GM13976 (cell line): ENCODE measurements around the gene OR1S2.

Experiments used
- DNase-seq: peaks from one replicate; pipeline ENCODE4 v3.0.0; 2012; ENCODE audit warnings: low spot score
- in situ Hi-C: fragments of 300-500 bp; cut with MboI; formaldehyde crosslinking; loops from one replicate; pipeline ENCODE4 v1.12.0; 2022; ENCODE audit warnings: low sequenced_read_pairs, mixed read lengths, inconsistent platforms; ENCODE audit not compliant: unreplicated experiment
- TF ChIP-seq, protein P1 (sequence below): IDR thresholded peaks from 2 replicates; pipeline ENCODE4 v1.5.1; 2012; ENCODE audit warnings: borderline replicate concordance, mild to moderate bottlenecking; ENCODE audit not compliant: insufficient read depth; ENCODE audit errors: extremely low read depth, missing control alignments, control extremely low read depth

Gene OR1S2

GRCh38 chr11:58195939-58196338 lies 8.0 kb downstream of the OR1S2 start:
- in situ Hi-C loops = no loop called here

DNA sequence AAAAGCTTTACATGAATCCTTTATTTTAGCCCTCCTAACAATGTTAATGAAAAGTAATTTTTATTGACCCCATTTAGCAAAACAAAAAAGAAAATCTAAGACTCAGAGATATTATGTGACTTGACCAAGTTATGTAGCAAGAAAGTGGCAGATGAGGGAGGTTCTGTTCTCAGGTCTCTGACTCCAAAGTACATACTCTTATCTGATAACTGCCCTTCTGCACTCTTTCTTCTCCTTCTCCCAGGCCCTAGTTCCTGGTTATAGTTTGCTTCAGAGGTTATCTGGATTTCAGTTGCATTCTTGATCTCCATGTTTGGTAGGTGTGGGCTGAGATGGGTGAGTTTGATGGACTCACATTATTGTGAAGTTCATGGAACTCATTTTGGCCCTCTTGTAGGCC lies 10.6 kb downstream of the OR1S2 start:
- in situ Hi-C loops = no loop called here
- DNase-seq = no peak
- TF ChIP-seq, protein P1, sequence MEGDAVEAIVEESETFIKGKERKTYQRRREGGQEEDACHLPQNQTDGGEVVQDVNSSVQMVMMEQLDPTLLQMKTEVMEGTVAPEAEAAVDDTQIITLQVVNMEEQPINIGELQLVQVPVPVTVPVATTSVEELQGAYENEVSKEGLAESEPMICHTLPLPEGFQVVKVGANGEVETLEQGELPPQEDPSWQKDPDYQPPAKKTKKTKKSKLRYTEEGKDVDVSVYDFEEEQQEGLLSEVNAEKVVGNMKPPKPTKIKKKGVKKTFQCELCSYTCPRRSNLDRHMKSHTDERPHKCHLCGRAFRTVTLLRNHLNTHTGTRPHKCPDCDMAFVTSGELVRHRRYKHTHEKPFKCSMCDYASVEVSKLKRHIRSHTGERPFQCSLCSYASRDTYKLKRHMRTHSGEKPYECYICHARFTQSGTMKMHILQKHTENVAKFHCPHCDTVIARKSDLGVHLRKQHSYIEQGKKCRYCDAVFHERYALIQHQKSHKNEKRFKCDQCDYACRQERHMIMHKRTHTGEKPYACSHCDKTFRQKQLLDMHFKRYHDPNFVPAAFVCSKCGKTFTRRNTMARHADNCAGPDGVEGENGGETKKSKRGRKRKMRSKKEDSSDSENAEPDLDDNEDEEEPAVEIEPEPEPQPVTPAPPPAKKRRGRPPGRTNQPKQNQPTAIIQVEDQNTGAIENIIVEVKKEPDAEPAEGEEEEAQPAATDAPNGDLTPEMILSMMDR = no peak

More at GRCh38 chr11:58195939-58196338, 8.0 kb downstream of the OR1S2 start:
- DNase-seq = no peak
- TF ChIP-seq, protein P1 = no peak

- TF ChIP-seq, protein P1 = no peak
- no peak for DNase-seq
- in situ Hi-C loops = no loop called here
These were observed 11.7 kb downstream of the OR1S2 start for GRCh38 chr11:58192229-58192628.

DNA sequence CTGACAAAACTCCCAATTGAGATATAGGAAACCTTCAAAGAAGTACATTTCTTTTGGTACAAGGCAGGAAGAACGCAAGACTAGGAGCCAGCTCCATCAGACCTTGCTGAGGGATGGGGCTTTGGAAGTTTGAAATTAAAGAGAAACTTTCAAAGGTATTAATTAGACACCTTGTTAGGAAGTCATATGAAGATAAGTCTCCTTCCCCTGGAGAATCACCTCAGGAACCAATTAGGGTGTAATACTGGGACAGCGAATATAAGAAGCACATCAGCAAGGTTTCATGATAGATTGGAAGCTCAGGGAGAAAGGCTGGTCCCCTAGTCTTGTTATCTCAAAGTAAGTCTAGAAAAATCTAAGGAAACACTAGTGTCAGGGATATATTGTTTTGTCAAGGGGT lies 15.2 kb downstream of the OR1S2 start, which contains the start of gene OR9Q2:
Gene OR9Q2 (plus strand): TSS at position 301 of the 400 bp plus-strand sequence. CDS start 1,421 bp downstream, outside the sequence.
- no peak for DNase-seq
- TF ChIP-seq, protein P1 = no peak
- in situ Hi-C loops = no loop called here

DNA sequence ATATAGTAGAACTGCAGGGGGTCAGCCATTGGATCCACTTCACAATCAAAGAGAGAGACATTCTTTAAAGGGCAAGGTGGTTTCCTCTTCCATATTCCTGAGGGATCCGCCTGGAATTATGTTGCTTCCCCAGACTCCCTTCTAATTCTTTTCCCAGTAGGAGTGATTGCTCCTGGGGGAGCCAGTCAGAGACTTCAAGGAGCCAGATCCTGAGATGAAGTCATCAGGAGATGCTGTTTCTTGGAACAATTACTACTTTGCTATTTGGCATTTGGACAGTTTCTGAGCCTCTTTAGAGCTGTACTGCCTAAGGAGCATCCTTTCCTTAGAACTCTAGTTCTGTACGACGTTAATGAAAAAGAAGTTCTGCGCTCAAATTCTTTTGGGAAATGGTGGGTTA lies 17.0 kb downstream of the OR1S2 start:
- no peak for DNase-seq
- TF ChIP-seq, protein P1 = no peak
- in situ Hi-C loops = no loop called here

- TF ChIP-seq, protein P1 = no peak
- DNase-seq = no peak
- in situ Hi-C loops = no loop called here
These were observed 24.3 kb downstream of the OR1S2 start for GRCh38 chr11:58179648-58180047.

DNA sequence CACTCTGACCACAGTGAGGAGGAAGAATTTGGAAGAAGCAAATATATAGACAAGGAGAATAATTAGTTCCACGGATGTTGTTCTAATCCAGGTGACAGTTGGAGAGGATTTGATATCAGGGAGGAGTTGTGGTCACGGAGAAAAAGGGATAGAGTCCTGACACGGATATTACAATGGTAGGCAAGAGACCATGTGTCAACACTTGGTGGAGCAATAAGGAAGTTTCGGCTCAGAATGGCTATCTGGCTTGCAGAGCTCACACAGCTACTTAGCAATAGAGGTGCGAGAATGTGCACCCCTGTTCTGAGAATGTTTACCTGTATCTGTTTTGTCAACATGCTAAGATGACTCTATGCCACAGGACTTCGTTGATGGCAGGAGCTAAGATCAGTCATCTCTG lies 25.5 kb downstream of the OR1S2 start:
- in situ Hi-C loops = no loop called here
- TF ChIP-seq, protein P1 = no peak
- no peak for DNase-seq
